Measurements from ENCODE around the gene SYCE3.
A peak's percentile ranks its signal among the peaks of the same experiment; 100 is the strongest.

SYCE3 gene

DNA sequence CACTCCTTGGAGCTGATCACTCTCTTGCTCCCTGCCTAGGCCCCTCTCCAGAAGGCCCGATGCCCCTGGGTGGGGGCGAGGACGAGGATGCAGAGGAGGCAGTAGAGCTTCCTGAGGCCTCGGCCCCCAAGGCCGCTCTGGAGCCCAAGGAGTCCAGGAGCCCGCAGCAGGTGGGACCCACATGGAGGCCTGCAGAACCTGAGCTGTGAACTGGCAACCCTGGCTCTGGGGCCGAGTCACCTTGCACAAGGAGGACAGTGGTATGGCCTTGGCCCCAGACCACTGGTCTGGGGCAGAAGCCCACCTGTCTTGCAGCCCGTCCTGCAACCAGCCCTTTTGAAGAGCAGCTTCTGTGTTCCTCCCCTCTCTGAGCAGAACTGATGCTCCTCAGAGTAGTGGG is 43.6 kb downstream of the SYCE3 start:
- DNase-seq (ENCODE audit: low spot score), result no peak

DNA sequence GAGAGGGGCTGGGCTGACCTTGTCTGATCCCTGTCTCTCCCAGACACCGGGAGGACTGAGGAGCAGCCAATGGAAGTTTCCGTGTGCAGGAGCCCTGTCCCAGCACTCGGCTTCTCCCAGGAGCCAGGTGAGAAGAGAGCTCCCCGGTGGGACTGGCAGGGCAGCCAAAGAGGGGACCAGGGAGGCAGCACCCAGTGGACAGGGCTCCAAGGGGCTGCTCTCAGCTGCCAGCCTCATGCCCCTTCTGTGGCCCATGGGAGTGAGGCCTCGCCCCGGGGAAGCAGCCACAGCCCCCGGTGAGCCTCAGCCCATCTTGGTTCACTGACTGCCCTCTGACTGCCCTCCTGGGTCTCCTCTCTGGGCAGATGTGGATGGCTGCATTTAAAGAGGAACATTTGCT is 44.1 kb downstream of the SYCE3 start:
- no peak for DNase-seq (ENCODE audit: low spot score)

DNA sequence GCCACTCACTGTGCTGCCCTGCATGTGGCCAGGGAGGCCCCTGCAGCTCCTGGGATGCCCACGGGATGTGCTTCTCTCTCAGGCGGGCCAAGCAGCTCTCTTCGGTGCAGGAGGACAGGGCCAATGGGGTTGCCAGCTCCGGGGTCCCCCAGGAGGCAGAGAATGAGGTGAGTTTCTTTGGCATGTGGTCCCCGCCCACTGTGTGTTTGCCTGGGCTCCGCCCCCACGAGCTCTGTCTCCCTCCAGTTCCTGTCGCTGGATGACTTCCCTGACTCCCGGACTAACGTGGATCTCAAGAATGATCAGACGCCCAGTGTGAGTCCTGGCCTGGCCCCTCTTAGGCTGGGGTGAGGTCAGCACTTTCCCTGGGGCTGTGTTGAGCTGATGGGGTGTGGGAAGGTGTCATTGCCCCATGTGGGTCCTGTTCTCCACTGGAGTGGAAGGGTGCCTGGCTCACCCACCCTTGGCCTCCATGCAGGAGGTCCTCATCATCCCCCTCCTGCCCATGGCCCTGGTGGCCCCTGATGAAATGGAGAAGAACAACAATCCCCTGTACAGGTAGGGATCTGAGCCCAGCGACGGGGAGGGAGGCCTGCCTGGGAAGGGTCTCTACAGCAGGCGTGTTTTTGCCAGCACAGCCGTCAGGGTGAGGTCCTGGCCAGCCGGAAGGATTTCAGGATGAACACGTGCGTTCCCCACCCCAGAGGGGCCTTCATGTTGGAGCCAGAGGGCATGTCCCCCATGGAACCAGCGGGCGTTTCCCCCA is 45.0 kb downstream of the SYCE3 start:
- DNase-seq (ENCODE audit: low spot score), result no peak

DNA sequence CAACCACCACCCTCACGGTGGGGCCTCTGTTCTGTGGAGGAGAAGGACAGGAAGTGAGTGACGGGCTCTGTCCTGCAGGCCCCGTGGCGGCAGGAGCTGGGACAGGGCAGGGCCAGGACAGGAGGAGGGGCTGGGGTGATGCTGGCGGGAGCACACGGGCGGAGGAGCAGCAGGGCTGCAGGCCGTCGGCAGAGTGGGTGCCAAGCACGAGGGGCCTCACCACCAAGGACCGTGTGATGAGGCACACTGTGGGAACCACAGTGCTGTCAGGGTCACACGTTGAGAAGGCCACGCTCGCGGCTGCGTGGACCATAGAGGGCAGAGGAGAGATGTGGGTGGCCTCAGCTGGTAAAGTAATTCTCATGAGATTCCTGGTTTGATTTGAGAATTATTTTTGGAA is 45.8 kb downstream of the SYCE3 start:
- no peak for DNase-seq (ENCODE audit: low spot score)

DNA sequence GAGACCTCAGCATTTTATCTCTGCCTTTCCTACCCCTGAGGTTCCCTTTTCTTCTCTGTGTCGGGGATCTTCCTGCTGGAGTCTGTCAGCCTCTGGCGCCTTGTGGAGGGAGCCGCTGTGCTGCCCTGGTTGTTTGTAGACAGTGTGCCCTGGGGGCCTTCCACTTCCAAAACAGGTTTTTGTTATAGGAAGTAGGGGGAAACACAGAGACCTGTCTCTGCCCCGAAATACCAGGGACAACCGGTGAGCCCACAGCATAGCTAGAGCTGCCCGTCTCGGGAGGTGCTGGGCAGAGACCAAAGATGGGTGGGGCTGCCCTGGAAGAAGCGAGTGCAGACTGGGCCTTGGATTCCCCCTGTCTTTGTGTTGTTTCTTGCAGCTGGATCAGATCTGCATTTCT is 46.7 kb downstream of the SYCE3 start:
- DNase-seq (ENCODE audit: low spot score), result no peak

DNA sequence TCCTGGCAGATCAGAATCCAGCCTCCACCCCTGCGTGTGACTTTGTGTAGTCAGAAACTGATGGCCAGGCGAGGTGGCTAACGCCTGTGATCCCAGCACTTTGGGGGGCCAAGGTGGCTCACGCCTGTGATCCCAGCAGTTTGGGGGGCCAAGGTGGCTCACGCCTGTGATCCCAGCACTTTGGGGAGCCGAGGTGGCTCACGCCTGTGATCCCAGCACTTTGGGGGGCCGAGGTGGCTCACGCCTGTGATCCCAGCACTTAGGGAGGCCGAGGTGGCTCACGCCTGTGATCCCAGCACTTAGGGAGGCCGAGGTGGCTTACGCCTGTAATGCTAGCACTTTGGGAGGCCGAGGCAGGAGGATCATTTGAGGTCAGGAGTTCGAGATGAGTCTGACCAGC is 49.5 kb downstream of the SYCE3 start:
- no peak for DNase-seq (ENCODE audit: low spot score)

DNA sequence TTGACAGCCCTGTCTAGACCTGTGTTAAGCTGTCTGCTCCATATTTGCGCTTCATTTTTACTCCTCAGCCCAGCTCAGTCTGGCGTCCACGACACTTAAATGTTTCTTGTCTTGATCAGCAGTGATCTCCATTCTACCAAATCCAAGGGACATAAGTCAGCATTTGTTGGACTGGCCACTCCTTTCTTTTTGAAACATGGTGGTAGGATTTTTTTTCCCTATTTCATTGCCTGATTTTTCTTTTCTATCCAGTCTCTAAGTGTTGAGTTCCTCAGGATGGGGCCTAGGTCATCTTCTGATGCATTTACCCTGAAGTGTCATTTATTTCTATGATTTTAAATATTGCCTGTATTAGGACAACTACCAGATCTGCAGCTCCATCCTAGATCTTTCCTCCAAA is 53.8 kb downstream of the SYCE3 start:
- no peak for DNase-seq (ENCODE audit: low spot score)

DNA sequence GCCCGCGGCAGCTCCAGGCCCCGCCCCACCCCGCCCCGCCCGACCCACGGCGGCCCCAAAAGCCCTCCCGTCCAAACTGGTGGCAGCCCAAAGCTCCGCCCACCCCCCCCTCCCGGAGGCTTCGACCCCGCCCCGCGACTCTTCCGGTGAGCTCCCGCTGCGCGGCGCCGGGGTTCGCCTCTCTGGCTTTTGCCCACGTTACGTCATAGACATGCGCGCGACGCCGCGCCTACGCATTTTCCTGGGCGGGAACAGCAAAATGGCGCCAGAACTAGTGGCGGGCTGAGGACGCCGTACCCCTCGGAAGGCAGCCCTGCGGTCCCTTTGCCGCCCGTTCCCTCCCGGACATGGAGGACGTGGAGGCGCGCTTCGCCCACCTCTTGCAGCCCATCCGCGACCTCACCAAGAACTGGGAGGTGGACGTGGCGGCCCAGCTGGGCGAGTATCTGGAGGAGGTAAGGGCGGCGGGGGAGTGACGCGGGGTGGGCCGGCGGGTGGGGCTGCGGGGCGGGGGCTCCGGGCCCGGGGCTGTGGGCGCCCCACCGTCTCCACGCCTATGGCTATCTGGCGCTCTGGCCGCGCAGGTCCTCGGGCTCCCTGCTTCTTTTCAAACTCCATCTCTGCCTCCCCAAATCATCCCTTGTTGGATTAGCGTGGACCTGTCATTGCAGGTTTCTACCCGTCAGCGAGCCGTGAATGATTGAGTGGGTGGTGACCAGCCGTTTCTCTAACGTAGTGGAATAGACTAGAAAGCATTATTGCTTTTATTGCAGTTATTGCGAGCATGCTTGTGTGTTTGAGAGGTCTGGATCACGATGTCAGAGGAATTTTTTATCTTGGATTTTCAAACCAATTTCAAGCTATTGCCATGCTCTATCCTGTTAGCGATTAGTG is 54.5 kb downstream of the SYCE3 start, which contains the start of gene NCAPH2:
Gene NCAPH2 (plus strand): TSS at position 234 of the 894 bp plus-strand sequence. CDS start 114 bp downstream, at position 348.
- DNase-seq (ENCODE audit: low spot score), result peak; percentile 94

DNA sequence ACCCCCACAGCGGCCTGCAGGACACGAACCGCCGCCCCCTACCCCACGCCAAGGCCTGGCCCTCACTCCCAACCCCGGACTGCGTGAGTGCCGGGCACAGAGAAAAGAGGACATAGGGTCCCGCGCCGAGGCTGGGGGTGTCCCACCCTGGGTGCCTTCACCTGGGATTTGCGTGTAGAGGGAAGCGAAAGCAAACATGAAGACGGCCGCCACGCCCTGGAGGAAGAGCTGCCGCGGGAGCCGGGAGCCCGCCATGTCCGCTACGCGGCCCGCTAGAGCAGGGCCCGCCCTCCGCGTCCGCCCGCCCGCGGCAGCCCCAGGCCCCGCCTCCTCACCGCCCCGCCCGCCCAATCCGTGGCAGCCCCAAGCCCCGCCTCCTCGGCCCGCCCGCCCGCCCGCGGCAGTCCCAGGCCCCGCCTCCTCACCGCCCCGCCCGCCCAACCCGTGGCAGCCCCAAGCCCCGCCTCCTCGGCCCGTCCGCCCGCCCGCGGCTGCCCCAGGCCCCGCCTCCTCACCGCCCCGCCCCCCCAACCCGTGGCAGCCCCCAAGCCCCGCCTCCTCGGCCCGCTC is 55.2 kb downstream of the SYCE3 start, which contains the start of gene LMF2:
Gene LMF2 (minus strand): TSS at position 282 of the 570 bp plus-strand sequence. CDS start 27 bp downstream, at position 255.
- peak; percentile 65 for DNase-seq (ENCODE audit: low spot score)

DNA sequence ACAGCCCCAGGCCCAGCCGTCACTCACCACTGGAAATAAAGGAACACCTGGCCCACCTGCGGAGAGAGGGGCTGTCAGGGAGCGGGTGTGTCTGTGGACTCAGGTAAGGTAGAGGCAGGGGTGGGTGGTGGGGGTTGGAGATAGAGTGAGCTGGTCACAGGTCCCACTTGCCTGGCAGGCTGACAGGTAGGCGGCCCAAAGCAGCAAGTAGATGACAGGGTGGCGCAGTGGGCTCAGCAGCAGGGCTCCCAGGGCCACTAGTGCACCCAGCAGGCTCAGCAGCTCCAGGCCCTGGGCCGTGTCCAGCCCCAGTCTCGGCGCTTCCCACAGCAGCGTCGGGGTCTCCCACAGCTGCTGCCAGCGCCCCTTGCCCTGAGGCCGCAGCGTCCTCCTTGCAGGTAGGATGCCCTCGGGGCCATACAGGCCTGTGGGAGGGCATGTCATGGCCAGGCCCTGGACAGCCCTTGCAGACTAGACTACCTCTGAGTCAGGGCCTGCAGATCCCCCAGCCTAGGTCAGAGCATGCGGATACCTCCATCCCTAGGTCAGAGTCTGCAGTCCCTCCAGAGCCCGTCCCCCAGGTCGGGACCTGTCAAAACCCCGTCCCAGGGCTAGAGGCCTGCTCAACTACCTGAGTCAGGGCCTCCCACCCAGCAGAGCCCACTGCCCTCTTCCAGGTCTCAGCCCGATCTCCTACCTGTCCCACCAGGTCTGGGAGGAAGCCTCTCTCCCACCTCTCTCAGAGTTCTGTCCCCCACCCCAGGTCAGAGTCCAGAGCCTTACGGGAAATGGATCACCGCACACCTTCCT is 55.9 kb downstream of the SYCE3 start:
- DNase-seq (ENCODE audit: low spot score), result no peak

DNA sequence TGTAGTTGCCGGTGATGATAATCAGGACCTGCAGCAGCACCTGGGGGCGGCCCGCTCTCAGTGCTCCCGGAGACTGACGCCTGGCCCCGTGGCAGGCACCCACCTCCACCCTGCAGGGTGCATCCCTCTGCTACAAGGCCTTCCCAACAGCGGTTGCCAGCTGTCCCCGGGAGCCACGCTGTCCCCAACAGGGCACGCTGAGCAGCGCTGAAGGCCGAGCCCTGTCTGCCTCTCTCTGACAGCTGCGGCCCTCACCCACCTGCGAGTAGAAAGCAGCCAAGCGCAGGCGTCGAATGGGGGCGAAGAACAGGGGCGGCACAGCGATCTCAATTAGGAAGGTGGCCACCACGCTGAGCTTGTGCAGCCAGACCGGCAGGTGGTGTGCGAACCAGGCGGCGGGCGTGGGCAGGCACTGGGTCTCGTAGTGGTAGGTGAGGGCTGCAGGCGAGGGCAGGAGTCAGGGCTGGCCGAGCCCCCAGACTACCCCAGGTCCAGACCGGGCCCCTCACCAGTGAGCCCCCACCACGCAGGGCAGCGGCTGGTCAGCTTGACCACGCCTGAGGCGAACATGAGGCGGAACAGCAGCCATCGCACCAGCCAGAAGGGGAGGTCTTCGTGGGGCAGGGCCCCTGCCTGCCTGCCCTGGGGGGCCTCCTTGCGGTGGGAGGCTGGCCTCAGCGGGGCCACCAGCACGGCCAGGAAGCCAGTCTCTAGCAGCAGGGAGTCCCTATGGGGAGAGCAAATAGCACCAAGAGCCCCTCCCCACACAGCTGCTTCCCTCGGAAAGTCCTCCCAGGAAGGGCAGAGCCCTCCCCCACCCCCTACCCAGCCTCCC is 56.7 kb downstream of the SYCE3 start:
- no peak for DNase-seq (ENCODE audit: low spot score)

DNA sequence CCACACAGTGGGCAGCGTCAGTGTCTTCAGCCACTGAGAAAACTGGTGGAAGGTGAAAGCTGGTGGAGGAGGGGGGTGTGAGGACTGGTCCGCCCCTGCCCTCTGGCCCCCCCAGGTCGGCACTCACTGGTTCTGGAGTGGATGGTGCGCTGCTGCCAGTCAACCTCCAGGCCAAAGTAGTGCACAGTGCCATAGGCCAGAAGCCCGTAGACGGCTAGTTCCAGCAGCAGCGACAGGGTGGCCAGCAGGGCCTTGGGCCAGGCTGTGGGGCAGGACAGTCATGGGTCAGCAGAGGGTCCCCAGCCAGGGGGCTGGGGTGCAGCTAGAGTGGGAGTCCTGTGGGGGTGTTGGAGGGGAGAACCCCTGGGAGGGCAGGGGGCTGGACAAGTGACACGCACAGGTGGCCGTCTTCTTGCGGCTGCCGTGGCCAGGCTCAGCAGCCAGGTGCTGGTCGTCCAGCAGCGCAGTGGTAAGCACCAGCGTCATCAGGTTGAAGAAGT is 57.4 kb downstream of the SYCE3 start:
- DNase-seq (ENCODE audit: low spot score), result no peak

DNA sequence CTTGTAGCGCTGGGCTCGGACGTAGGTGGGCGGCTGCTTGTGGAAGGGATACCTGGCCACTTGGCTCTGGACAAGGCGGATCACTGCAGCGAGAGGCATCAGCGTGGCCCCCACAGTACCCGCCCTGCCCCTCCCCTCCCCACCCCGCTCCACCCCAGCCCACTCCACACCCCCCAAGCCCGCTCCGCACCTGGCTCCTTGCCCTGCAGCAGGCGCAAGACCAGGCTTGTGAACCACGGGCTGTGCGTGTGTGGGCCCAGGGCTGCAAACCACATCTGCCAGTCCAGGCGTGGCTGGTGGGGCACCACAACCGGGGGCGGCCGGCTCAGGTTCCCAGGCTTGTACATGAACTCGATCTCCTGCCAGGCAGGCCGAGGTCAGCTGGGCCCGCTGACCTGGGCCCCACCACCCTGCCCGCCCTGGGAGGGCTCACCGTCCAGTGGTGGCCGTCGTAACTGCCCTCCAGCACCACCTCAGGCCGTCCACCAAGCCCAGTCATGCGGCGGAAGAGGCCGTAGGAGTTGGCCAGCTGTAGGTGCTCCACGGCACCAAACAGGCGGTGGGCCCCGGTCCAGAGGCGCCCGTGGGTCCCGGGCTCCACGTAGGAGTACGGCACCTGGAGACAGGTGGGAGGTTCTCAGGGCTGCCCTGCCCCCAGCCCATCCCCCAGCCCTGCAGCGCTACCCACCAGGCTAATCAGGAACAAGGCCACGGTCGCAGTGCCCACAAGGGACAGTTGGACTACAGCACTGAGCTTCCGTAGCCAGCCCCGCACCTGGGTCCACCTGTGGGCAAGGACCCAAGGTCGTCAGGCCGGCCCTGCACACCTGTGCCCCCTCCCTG is 58.1 kb downstream of the SYCE3 start:
- no peak for DNase-seq (ENCODE audit: low spot score)

DNA sequence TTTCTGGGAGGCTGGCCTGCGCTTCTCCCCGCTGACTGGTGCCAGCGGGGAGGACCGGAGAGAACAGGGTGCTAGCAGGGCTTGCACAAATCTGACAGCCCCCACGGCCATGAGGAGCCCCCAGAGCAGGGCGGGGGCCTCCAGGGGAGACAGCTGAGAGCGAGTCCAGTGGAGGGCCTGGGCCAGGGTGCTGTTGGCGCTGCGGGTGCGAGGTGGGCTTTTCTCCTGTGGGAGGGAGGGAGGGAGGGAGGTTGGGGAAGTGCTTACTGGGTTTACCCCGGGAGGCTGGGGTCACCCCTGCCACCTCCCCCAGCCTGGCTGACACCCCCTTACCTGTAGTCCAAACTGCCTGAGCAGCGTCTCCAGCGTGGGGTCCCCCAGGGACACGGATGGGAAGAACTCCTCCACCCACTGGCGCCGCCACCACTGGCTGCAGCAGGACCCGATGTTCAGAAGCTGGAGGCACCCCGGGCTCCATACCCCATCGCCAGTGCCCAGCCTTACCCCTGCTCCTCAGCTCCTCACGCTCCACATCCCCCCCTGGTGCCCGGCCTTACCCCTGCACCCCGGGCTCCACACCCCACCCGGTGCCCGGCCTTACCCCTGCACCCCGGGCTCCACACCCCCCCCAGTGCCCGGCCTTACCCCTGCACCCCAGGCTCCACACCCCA is 59.1 kb downstream of the SYCE3 start:
- DNase-seq (ENCODE audit: low spot score), result no peak

DNA sequence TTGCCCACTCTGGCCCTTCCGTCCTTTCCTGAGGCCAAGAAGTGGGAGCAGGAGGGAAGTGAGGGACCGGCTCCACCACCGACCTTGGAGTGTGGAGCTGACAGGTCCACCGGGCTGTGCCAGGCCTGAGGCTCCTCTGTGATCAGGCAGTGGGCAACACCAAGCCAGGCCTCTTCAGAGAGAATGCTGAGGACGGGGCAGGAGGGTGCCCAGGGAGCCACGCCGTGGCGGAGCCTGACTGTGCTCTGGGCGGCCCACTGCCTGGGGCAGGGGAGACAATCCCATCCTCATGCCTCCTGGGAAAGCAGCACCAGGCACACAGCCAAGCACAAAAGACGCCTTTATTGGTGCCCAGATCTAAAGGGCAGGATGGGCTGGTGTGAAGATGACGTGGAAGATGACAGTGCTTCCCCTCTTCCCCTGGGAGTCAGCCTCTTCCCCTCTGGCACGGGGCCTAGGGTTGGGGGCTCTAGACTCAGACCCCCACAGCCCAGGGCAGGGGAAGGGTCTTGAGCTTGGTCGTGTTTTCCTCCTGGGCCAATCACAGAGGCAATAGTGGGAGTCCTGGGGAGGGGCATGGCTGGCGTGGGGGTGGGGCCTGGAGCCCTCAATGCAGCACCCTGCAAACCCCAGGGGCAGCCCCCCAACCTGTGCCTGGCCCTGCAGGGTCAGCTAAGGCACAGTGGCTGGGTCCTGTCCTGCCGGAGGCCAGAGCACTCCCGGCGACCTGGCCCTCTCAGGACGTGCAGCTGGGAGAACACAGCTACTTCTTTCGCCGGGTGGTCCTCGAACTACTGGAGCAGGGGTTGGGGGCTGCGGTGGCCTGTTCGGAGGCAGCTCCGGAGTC is 59.9 kb downstream of the SYCE3 start:
- DNase-seq (ENCODE audit: low spot score), result no peak

DNA sequence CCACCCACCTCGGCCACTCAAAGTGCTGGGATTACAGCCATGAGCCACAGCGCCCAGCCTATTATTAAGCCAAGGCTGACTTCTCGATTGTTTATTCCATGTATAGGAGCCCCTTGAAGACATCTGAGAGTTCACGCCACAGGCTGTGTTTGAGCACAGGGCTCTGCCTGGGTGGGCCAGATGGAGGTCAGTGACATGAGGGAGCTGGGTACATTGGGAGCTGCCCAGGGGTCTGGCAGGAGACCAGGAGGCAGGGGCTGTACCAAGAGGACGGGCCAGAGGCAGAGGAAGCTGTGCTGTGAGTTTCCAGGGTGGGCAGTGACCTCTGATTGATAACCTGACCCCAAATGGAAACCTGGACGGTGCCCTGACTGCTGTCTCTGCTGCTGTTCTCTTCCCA is 60.6 kb downstream of the SYCE3 start:
- no peak for DNase-seq (ENCODE audit: low spot score)

Measured in pons (tissue), 1 donor.